Right atrium auricular region (tissue), 2 donors: Measurements from ENCODE around the gene PTPN20. TPM values are rescaled to one million over a fixed set of nuclear protein-coding genes. Genes with fewer than 3 reads are reported as not detected.

ENCODE experiments used
- DNase-seq: peaks from one replicate; pipeline ENCODE4 v3.0.0-alpha.2; 2019; ENCODE audit warnings: low spot score
- H3K27ac ChIP-seq, 2 donors: fragments of 200-600 bp; sonication (generic); 1 replicate in 1 of 2; 2 replicates in 1 of 2; pipeline ENCODE4 v1.5.1; 2016 to 2019
- H3K27me3 ChIP-seq, 2 donors: fragments of 200-600 bp; sonication (generic); one replicate each; pipeline versions ENCODE4 v1.5.1 to v1.6.0; 2017 to 2019
- H3K36me3 ChIP-seq: fragments of 200-600 bp; sonication (generic); one replicate; pipeline ENCODE4 v1.5.1; 2016
- H3K4me1 ChIP-seq, 2 donors: fragments of 200-600 bp; sonication (generic); one replicate each; pipeline versions ENCODE4 v1.5.1 to v1.6.0; 2017 to 2019
- H3K4me3 ChIP-seq, 2 donors: fragments of 200-600 bp; sonication (generic); 1 replicate in 1 of 2; 2 replicates in 1 of 2; pipeline ENCODE4 v1.5.1; 2017 to 2019; ENCODE audit warnings: mild to moderate bottlenecking in 1 of 2, moderate library complexity in 1 of 2
- H3K9me3 ChIP-seq, 2 donors: fragments of 200-600 bp; sonication (generic); one replicate each; pipeline ENCODE4 v1.5.1; 2019
- CTCF ChIP-seq, 2 donors: fragments of 200-600 bp; sonication (generic); IDR thresholded peaks; one replicate each; pipeline ENCODE4 v1.5.1; 2019; ENCODE audit warnings: antibody characterized with exemption in 2 of 2
- total RNA-seq, 2 donors: library from RNA; depleted of rRNA; stranded (reverse); fragments of >200 nt; gene quantifications; one replicate each; pipeline ENCODE4 v1.1.0, GENCODE V29; 2016

Gene PTPN20
- total RNA-seq, 2 donors from 2014 or later = 7.5 to 16.2 TPM

GRCh38 chr10:47033541-47034270 lies 122.5 kb downstream of the PTPN20 start:
- Histone ChIP-seq H3K27me3 (no peaks in the 10 kb centered on the region), H3K4me1 (no peaks in the 10 kb centered on the region), H3K36me3 (no peaks in the 10 kb centered on the region), H3K9me3 (no peaks in the 10 kb centered on the region), H3K4me3 (no peak overlapping the region), H3K27ac (no peak overlapping the region)
- DNase-seq = no peak
- no peak for TF ChIP-seq CTCF (IDR thresholded peaks at IDR 0.05)

- Histone ChIP-seq H3K9me3 (no peaks in the 10 kb centered on the region), H3K36me3 (no peaks in the 10 kb centered on the region), H3K4me3 (no peak overlapping the region), H3K27me3 (no peaks in the 10 kb centered on the region), H3K27ac (no peak overlapping the region), H3K4me1 (peaks cover 0 to 8% of the 10 kb centered on the region in 2 donors)
- no peak for DNase-seq
- no peak for TF ChIP-seq CTCF (IDR thresholded peaks at IDR 0.05)
Observed at GRCh38 chr10:47034441-47035051, 123.3 kb downstream of the PTPN20 start.

- Histone ChIP-seq H3K36me3 (no peaks in the 10 kb centered on the region), H3K4me1 (peaks cover 0 to 9% of the 10 kb centered on the region in 2 donors), H3K4me3 (no peak overlapping the region), H3K9me3 (no peaks in the 10 kb centered on the region), H3K27ac (no peak overlapping the region), H3K27me3 (no peaks in the 10 kb centered on the region)
- DNase-seq = no peak
- TF ChIP-seq CTCF (IDR thresholded peaks at IDR 0.05) = no peak
Observed at GRCh38 chr10:47035171-47035818, 124.1 kb downstream of the PTPN20 start.

- Histone ChIP-seq H3K9me3 (no peaks in the 10 kb centered on the region), H3K27me3 (no peaks in the 10 kb centered on the region), H3K4me1 (peaks cover 0 to 9% of the 10 kb centered on the region in 2 donors), H3K36me3 (no peaks in the 10 kb centered on the region), H3K4me3 (no peak overlapping the region), H3K27ac (no peak overlapping the region)
- TF ChIP-seq CTCF (IDR thresholded peaks at IDR 0.05) = no peak
- no peak for DNase-seq
Observed at GRCh38 chr10:47035819-47036337, 124.7 kb downstream of the PTPN20 start.

GRCh38 chr10:47036771-47037170 lies 125.5 kb downstream of the PTPN20 start:
- TF ChIP-seq CTCF (IDR thresholded peaks at IDR 0.05) = no peak
- Histone ChIP-seq H3K27me3 (no peaks in the 10 kb centered on the region), H3K36me3 (no peaks in the 10 kb centered on the region), H3K4me1 (peaks cover 0 to 9% of the 10 kb centered on the region in 2 donors), H3K4me3 (no peak overlapping the region), H3K9me3 (no peaks in the 10 kb centered on the region), H3K27ac (no peak overlapping the region)
- no peak for DNase-seq
